ENCODE data around the gene BCDIN3D.

The BCDIN3D gene

DNA sequence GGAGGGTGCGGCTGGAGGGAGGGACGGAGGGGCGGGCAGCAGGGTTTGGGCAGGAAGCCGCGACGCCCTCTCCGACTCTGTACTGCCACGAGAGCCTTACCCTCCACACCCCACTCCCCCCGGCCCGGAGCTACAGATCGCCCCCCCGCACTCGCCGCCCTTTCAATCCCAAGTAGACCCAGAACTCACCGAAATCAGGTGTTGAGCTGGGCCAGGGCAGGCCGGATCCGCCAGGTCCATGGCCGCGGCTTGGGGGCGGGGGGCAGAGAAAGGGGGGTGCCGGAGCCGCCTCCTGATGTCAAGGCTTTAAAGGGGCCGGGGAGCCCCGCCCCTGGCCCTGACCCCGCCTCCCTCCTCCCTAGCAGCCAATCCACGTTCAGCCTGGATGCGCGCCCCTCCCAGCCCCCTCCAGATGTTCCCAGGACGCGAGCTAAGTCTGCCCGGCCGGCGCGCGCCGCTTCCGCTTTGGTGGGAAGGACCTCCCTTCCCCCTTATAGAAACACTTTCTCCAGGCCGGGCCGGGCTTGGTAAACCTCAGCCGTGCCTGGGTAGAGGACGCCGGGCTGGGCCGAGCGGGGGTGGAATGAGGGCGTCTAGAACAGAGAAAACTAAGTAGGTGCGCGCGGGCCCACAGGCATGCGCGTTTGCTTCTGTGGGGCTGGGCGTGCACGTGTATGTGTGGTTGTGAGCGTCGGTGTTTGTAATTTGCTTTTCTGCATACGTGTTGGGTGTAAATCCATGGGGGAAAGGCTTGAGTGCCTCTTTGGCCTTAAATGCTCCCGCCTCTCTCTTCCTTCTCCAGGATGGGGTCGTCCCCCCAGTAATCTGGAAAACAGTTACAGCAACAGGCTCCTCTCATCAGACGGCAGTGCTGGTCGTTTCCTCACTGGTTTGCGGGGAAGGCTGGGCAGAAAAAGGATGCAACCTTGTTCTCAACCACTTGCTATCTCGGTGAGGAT, 14.5 kb downstream of the BCDIN3D start, which contains the start of gene NCKAP5L:
NCKAP5L (minus strand) TSS at position 281 of the 959 bp plus-strand sequence. CDS start 24,369 bp downstream, outside the sequence.
- TF ChIP-seq, protein P1, sequence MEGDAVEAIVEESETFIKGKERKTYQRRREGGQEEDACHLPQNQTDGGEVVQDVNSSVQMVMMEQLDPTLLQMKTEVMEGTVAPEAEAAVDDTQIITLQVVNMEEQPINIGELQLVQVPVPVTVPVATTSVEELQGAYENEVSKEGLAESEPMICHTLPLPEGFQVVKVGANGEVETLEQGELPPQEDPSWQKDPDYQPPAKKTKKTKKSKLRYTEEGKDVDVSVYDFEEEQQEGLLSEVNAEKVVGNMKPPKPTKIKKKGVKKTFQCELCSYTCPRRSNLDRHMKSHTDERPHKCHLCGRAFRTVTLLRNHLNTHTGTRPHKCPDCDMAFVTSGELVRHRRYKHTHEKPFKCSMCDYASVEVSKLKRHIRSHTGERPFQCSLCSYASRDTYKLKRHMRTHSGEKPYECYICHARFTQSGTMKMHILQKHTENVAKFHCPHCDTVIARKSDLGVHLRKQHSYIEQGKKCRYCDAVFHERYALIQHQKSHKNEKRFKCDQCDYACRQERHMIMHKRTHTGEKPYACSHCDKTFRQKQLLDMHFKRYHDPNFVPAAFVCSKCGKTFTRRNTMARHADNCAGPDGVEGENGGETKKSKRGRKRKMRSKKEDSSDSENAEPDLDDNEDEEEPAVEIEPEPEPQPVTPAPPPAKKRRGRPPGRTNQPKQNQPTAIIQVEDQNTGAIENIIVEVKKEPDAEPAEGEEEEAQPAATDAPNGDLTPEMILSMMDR (IDR thresholded peaks at IDR 0.05; ENCODE audit: low read depth, low read length) = no peak
- peak; percentile 94 for DNase-seq (ENCODE audit: extremely low read depth, low read depth)

DNA sequence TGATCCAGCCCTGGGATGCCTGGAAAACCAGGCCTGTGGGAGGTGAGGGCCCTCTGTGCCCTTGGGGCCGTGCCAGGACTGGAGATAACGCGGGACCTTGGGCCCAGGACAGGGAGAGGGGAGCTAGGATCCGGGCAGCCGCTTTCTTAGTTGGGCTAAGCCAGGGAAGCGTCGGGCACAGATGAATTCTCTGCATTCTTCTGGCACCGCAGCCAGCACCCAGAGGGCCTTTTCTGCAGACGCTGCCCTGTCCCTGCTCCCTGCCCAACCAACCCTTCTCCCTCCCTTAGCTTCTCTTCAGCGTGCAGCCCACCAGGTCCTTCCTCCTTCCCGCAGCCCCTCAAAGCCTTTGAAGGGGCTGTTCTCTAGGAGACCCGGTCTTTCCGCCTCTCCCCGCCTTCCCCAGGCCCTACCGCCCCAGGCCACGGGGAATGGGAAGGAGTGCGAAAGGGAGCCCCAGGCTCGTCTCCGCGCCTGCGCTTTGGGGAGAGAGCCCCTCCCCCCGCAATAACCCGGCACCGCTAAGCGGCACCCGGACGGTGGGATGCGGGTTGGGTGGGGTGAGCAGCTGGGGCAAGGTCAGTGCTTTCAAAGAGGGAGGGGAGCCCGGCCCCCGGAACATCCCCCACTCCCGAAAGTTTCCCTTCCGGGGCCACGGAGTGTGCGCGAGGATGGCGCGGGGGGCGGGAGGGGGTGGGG, 15.4 kb downstream of the BCDIN3D start:
- TF ChIP-seq, protein P1 (IDR thresholded peaks at IDR 0.05; ENCODE audit: low read depth, low read length) = no peak
- DNase-seq (ENCODE audit: extremely low read depth, low read depth) = no peak

DNA sequence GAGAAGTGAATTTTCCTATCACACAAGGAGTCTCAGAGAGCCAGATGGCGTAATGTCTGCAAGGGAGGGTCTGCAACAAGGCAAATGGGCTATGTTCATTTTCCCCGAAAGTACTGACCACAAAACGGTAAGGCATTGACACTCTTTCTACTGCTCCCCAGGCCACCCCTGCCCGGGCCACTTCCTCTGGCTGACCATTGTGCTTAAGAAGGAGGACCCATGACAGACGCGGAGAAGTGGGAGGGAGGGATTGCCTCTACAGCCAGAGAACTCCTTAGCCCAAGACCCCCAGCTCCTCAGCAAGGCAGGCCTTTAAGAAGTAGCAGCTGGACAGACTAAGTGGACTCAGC, 15.9 kb downstream of the BCDIN3D start:
- no peak for DNase-seq (ENCODE audit: extremely low read depth, low read depth)
- TF ChIP-seq, protein P1 (IDR thresholded peaks at IDR 0.05; ENCODE audit: low read depth, low read length) = no peak

DNA sequence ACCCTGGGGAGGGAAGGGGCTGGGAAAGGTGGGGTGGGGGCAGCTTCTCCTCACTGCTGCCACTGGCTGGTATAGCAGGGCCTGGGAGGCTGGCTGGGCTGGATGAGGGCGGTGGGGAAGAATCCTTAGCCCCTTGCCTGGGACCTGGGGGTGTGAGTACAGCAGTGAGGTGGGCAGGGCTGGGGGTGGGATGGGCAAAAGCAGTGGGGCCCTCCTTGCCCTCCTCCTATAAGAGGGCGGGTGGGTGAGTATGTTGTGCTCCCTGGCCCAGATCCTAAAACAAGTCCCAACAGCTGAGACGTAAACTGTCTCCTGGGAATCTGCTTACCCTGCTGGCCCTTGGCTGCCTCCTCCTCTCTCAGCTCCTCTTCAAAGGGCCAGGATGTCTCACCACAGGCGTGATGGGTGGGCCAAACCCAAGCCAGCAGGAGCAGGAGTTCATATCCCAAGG, 16.9 kb downstream of the BCDIN3D start:
- DNase-seq (ENCODE audit: extremely low read depth, low read depth) = no peak
- TF ChIP-seq, protein P1 (IDR thresholded peaks at IDR 0.05; ENCODE audit: low read depth, low read length) = no peak

DNA sequence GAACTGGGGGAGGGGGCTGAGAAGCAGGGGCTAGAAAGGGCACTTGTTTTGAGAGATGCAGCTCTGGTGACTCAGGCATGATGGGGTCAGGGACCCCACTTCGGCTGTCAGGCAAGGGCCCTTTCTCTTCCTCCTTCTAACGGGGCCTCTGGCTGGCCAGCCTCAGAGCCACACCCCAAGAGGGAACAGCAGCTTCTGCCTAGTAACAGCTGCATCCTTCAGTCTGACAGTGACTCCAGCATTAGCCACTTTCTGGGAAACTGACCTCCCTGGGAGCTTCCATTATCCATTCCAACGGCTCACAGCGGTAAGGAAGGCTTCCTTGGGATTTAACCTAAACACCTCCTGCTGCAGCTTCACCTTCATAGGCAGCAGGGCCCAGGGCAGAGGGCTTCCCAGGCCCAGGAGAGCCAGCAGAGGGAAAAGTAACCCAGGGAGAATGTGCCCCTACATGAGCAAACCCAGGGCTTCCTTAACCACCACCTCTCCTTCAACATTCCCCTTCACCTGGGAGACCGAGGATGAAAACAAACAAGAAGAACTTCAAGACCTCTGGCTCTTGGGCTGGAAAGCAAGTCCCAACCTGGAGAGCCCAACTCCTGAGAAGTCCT, 17.4 kb downstream of the BCDIN3D start:
- TF ChIP-seq, protein P1 (IDR thresholded peaks at IDR 0.05; ENCODE audit: low read depth, low read length) = no peak
- no peak for DNase-seq (ENCODE audit: extremely low read depth, low read depth)

DNA sequence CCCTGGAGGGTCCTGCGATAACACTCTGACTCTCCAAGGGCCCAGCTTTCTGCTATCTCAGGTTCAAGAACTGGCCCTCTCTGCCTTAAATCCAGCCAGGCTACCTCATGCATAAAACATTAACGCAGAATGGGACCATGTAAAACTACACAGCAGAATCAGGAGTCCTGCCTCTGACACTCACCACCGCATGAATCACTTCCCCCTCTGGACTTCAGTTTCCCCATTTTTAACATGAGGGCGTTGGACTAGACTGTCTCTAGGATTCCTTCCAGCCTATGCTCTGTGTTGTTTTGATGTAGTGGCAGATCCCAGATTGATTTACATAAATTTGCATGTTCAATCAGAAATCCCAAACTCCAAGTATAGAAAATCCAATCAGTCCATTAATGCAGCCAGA, 18.0 kb downstream of the BCDIN3D start:
- no peak for DNase-seq (ENCODE audit: extremely low read depth, low read depth)
- TF ChIP-seq, protein P1 (IDR thresholded peaks at IDR 0.05; ENCODE audit: low read depth, low read length) = no peak
